Measurements from ENCODE around the gene NR5A1.

GRCh38 chr9:124552273-124552605, 45.0 kb upstream of the NR5A1 start:
- TF ChIP-seq, protein P1, sequence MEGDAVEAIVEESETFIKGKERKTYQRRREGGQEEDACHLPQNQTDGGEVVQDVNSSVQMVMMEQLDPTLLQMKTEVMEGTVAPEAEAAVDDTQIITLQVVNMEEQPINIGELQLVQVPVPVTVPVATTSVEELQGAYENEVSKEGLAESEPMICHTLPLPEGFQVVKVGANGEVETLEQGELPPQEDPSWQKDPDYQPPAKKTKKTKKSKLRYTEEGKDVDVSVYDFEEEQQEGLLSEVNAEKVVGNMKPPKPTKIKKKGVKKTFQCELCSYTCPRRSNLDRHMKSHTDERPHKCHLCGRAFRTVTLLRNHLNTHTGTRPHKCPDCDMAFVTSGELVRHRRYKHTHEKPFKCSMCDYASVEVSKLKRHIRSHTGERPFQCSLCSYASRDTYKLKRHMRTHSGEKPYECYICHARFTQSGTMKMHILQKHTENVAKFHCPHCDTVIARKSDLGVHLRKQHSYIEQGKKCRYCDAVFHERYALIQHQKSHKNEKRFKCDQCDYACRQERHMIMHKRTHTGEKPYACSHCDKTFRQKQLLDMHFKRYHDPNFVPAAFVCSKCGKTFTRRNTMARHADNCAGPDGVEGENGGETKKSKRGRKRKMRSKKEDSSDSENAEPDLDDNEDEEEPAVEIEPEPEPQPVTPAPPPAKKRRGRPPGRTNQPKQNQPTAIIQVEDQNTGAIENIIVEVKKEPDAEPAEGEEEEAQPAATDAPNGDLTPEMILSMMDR (IDR thresholded peaks at IDR 0.05): no peak
- no peak for TF ChIP-seq EP300 (IDR thresholded peaks at IDR 0.05)

Data from sigmoid colon (tissue), 4 donors.